GM19239 (cell line): Measurements from ENCODE around the gene PHLPP2.
A peak's percentile ranks its signal among the peaks of the same experiment; 100 is the strongest.
"Not testable (repeated sequence)": the region's sequence is repeated elsewhere in the genome, so short reads cannot be mapped to it uniquely, and the experiment has no call there.

Experiments used
- DNase-seq: peaks from one replicate; pipeline ENCODE4 v3.0.0; 2011; ENCODE audit warnings: low spot score; ENCODE audit not compliant: insufficient read length
- FAIRE-seq: peaks from 2 replicates; lab custom pipeline; 2011; peaks lifted over from hg19 to GRCh38; lab: Jason Lieb, UNC

Gene PHLPP2

GRCh38 chr16:71626018-71626857 is 98.3 kb downstream of the PHLPP2 start, which contains the start of gene MARVELD3:
TSS of gene MARVELD3 (plus strand) at chr16:71626184. CDS start at chr16:71626230, 46 bp downstream.
- no peak for FAIRE-seq
- peak; percentile 21 for DNase-seq

GRCh38 chr16:71625113-71625850 is 99.2 kb downstream of the PHLPP2 start:
- no peak for FAIRE-seq
- no peak for DNase-seq

GRCh38 chr16:71623597-71623996 is 100.9 kb downstream of the PHLPP2 start:
- DNase-seq (no peak), FAIRE-seq (peak; percentile 80)

- FAIRE-seq (no peak), DNase-seq (no peak)
Measured at GRCh38 chr16:71622088-71622487, 102.4 kb downstream of the PHLPP2 start.

GRCh38 chr16:71618429-71618828 is 106.1 kb downstream of the PHLPP2 start:
- FAIRE-seq (no peak), DNase-seq (no peak)

GRCh38 chr16:71614956-71615355 is 109.5 kb downstream of the PHLPP2 start:
- FAIRE-seq, DNase-seq: not testable (repeated sequence)

- DNase-seq: peak; percentile 73
- FAIRE-seq: peak; percentile 68
Measured at GRCh38 chr16:71610936-71611871, 113.3 kb downstream of the PHLPP2 start.

- FAIRE-seq (no peak), DNase-seq (no peak)
Measured at GRCh38 chr16:71610447-71610846, 114.1 kb downstream of the PHLPP2 start.

- FAIRE-seq (no peak), DNase-seq (no peak)
Measured at GRCh38 chr16:71609066-71609465, 115.4 kb downstream of the PHLPP2 start.

GRCh38 chr16:71600822-71601221 is 123.7 kb downstream of the PHLPP2 start:
- DNase-seq: no peak
- FAIRE-seq: no peak

- FAIRE-seq: not testable (repeated sequence)
Measured at GRCh38 chr16:71598426-71598825, 126.1 kb downstream of the PHLPP2 start.

GRCh38 chr16:71595340-71595826 is 129.1 kb downstream of the PHLPP2 start:
- not testable (repeated sequence) for FAIRE-seq, DNase-seq

More at GRCh38 chr16:71598426-71598825, 126.1 kb downstream of the PHLPP2 start:
- DNase-seq: not testable (repeated sequence)
